Measurements from ENCODE around the gene CFAP58. TPM values are rescaled to one million over a fixed set of nuclear protein-coding genes. Genes with fewer than 3 reads are reported as not detected.

Gene CFAP58
- total RNA-seq, 4 donors from 2014 or later: 0.29 to 2.2 (median 1.3) TPM

- H3K27me3 ChIP-seq: no peaks in the 10 kb centered on the region
- H3K4me3 ChIP-seq: no peak overlapping the region
- H3K36me3 ChIP-seq: no peaks in the 10 kb centered on the region
- DNase-seq: no peak
- peak overlapping the region in 1 of 2 donors; percentile 6 for H3K27ac ChIP-seq
- TF ChIP-seq, protein P1, sequence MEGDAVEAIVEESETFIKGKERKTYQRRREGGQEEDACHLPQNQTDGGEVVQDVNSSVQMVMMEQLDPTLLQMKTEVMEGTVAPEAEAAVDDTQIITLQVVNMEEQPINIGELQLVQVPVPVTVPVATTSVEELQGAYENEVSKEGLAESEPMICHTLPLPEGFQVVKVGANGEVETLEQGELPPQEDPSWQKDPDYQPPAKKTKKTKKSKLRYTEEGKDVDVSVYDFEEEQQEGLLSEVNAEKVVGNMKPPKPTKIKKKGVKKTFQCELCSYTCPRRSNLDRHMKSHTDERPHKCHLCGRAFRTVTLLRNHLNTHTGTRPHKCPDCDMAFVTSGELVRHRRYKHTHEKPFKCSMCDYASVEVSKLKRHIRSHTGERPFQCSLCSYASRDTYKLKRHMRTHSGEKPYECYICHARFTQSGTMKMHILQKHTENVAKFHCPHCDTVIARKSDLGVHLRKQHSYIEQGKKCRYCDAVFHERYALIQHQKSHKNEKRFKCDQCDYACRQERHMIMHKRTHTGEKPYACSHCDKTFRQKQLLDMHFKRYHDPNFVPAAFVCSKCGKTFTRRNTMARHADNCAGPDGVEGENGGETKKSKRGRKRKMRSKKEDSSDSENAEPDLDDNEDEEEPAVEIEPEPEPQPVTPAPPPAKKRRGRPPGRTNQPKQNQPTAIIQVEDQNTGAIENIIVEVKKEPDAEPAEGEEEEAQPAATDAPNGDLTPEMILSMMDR (IDR thresholded peaks at IDR 0.05): no peak
- H3K9me3 ChIP-seq: no peaks in the 10 kb centered on the region
- intact Hi-C loops (cut with DNase I; ENCODE audit: low total_unique reads): no loop called here
- peaks cover 22 to 38% of the 10 kb centered on the region in 2 donors for H3K4me1 ChIP-seq
These were observed 31.8 kb upstream of the CFAP58 start for GRCh38 chr10:104321725-104322415.

- intact Hi-C loops (cut with DNase I; ENCODE audit: low total_unique reads): no loop called here
- peak in 1 of 2 donors; percentile 27 for DNase-seq
- Histone ChIP-seq H3K27me3 (no peaks in the 10 kb centered on the region), H3K9me3 (no peaks in the 10 kb centered on the region), H3K4me1 (peaks cover 23 to 41% of the 10 kb centered on the region in 2 donors), H3K36me3 (no peaks in the 10 kb centered on the region), H3K27ac (peak overlapping the region in 1 of 2 donors; percentile 6), H3K4me3 (no peak overlapping the region)
- TF ChIP-seq POLR2A (IDR thresholded peaks at IDR 0.05): no peak
- TF ChIP-seq, protein P1 (IDR thresholded peaks at IDR 0.05): no peak
These were observed 31.2 kb upstream of the CFAP58 start for GRCh38 chr10:104322416-104322782.

DNA sequence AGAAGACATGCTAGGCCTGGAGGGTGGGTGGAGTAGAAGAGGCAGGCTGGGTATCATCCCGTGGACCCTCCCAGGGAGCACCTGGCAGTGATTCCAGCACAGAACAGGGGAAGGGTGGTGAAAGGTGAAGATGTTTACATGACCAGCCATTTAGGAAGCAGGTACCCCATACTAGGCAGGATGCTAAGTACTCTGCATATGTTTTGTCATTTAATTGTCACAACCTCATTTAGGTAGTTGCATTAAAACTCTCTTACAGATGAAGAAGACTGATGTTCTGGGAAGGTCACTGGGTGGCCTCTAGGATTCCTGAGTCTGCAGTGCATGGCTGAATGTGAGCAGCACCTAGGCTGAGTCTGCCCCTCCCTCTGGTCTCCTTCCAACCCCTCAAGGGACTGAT lies 30.5 kb upstream of the CFAP58 start:
- H3K27me3 ChIP-seq: no peaks in the 10 kb centered on the region

DNA sequence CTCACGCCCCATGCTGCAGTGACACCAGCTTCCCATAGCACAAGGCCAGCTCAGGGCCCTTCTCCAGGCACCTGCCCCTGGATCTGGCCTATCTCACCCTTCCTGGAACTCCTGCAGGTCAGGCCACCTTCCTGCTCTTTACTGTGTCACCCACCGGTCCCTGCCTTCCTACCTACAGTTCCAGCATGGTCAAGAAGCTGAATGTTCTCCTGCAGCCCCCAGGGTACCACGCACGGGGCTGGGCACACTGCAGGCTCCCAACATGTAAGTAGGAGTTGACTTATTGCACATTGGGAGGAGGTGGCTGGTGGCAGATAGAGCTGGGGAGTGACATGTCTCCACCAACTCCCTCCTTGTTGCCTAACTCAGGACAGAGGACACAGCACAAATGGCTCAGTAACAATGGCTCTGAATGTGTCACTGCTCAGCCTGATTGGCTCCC lies 29.9 kb upstream of the CFAP58 start:
- Histone ChIP-seq H3K4me1 (peaks cover 28 to 49% of the 10 kb centered on the region in 2 donors), H3K27me3 (no peaks in the 10 kb centered on the region), H3K36me3 (no peaks in the 10 kb centered on the region), H3K4me3 (no peak overlapping the region), H3K27ac (peak overlapping the region in 1 of 2 donors; percentile 19), H3K9me3 (no peaks in the 10 kb centered on the region)
- no peak for DNase-seq
- intact Hi-C loops (cut with DNase I; ENCODE audit: low total_unique reads): no loop called here
- no peak for TF ChIP-seq POLR2A (IDR thresholded peaks at IDR 0.05)
- TF ChIP-seq, protein P1 (IDR thresholded peaks at IDR 0.05): no peak

More for the DNA sequence above, 30.5 kb upstream of the CFAP58 start:
- intact Hi-C loops (cut with DNase I; ENCODE audit: low total_unique reads): no loop called here
- Histone ChIP-seq H3K27ac (peak overlapping the region in 1 of 2 donors; percentile 6), H3K36me3 (no peaks in the 10 kb centered on the region), H3K4me1 (peaks cover 28 to 48% of the 10 kb centered on the region in 2 donors), H3K4me3 (no peak overlapping the region), H3K9me3 (no peaks in the 10 kb centered on the region)
- no peak for DNase-seq
- TF ChIP-seq POLR2A (IDR thresholded peaks at IDR 0.05): no peak
- TF ChIP-seq, protein P1 (IDR thresholded peaks at IDR 0.05): no peak

- Histone ChIP-seq H3K4me1 (peaks cover 24 to 46% of the 10 kb centered on the region in 2 donors), H3K27me3 (no peaks in the 10 kb centered on the region), H3K27ac (peak overlapping the region in 1 of 2 donors; percentile 11), H3K36me3 (no peaks in the 10 kb centered on the region), H3K9me3 (no peaks in the 10 kb centered on the region), H3K4me3 (no peak overlapping the region)
- TF ChIP-seq, protein P1 (IDR thresholded peaks at IDR 0.05): no peak
- no peak for DNase-seq
- intact Hi-C loops (cut with DNase I; ENCODE audit: low total_unique reads): no loop called here
These were observed 29.4 kb upstream of the CFAP58 start for GRCh38 chr10:104324221-104324686.

Data from uterus (tissue), 4 donors.